Adrenal gland (tissue), 5 donors: ENCODE measurements around the gene AP1M1.

Source experiments
- CTCF ChIP-seq, 6 experiments: fragments of 450-650 bp in 4 of 6; fragments of 200-600 bp in 2 of 6; sonication (generic) in 1 of 6; IDR thresholded peaks; 1 replicate in 5 of 6; 2 replicates in 1 of 6; pipeline versions ENCODE4 v1.5.1 to v1.8.0; 2016 to 2021; ENCODE audit warnings: antibody characterized with exemption in 6 of 6, mild to moderate bottlenecking in 2 of 6, moderate library complexity in 1 of 6
- POLR2A ChIP-seq, 2 donors: fragments of 450-650 bp; IDR thresholded peaks; one replicate each; pipeline ENCODE4 v1.6.1; 2017; ENCODE audit warnings: antibody characterized with exemption in 2 of 2, mild to moderate bottlenecking in 2 of 2, moderate library complexity in 1 of 2
- donor health status: DM: no; HTN: no; CAD: no.

GRCh38 chr19:16288544-16288943, 90.8 kb downstream of the AP1M1 start:
- TF ChIP-seq POLR2A (IDR thresholded peaks at IDR 0.05), result no peak
- TF ChIP-seq CTCF (IDR thresholded peaks at IDR 0.05), result no peak
